ENCODE results near the gene ZFR. TPM values are rescaled to one million over a fixed set of nuclear protein-coding genes. Genes with fewer than 3 reads are reported as not detected.

ZFR gene
- total RNA-seq, 2 experiments from 2014 or later = 58.8 to 61.0 TPM

GRCh38 chr5:32352685-32353084 is 91.9 kb downstream of the ZFR start:
- Mint-ChIP-seq H3K4me1 (ENCODE audit: low read depth) (no peaks in the 10 kb centered on the region), H3K9me3 (no peaks in the 10 kb centered on the region), H3K27me3 (no peaks in the 10 kb centered on the region), H3K4me3 (no peak overlapping the region), H3K36me3 (ENCODE audit: low read depth) (peaks cover 40% of the 10 kb centered on the region), H3K27ac (no peak overlapping the region)
- no peaks in the 10 kb centered on the region for H3K27me3 ChIP-seq (ENCODE audit: control insufficient read depth in 1 of 2, insufficient read depth in 2 of 2, low read length in 2 of 2)
- no peaks in the 10 kb centered on the region for H3K4me1 ChIP-seq (ENCODE audit: insufficient read depth, low read length)
- intact Hi-C loops (cut with DNase I, micrococcal nuclease) = no loop called here
- H3K36me3 ChIP-seq (ENCODE audit: insufficient read depth, low read length) = peaks cover 20% of the 10 kb centered on the region
- POLR2A ChIA-PET = interaction anchor here (0.8 kb wide), 1 partner anchor 37 kb away, joined by 3 read pairs; no protein-coding TSS in a partner anchor
- no peak overlapping the region for H3K4me3 ChIP-seq (ENCODE audit: low read length)
- DNase-seq = no peak
- no peak for ATAC-seq (ENCODE audit: poor library complexity)
- no peak overlapping the region for H3K27ac ChIP-seq (ENCODE audit: low read depth in 1 of 2, low read length in 2 of 2)
- TF ChIP-seq, protein P1, sequence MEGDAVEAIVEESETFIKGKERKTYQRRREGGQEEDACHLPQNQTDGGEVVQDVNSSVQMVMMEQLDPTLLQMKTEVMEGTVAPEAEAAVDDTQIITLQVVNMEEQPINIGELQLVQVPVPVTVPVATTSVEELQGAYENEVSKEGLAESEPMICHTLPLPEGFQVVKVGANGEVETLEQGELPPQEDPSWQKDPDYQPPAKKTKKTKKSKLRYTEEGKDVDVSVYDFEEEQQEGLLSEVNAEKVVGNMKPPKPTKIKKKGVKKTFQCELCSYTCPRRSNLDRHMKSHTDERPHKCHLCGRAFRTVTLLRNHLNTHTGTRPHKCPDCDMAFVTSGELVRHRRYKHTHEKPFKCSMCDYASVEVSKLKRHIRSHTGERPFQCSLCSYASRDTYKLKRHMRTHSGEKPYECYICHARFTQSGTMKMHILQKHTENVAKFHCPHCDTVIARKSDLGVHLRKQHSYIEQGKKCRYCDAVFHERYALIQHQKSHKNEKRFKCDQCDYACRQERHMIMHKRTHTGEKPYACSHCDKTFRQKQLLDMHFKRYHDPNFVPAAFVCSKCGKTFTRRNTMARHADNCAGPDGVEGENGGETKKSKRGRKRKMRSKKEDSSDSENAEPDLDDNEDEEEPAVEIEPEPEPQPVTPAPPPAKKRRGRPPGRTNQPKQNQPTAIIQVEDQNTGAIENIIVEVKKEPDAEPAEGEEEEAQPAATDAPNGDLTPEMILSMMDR (IDR thresholded peaks at IDR 0.05) = no peak
- CTCF ChIA-PET = no interaction called here
- no peaks in the 10 kb centered on the region for H3K9me3 ChIP-seq (ENCODE audit: control insufficient read depth in 1 of 2, insufficient read depth in 1 of 2, low read length in 2 of 2)

GRCh38 chr5:32346869-32347268 is 97.7 kb downstream of the ZFR start:
- ChIA-PET CTCF (no interaction called here), POLR2A (no interaction called here)
- Histone ChIP-seq H3K4me1 (ENCODE audit: insufficient read depth, low read length) (no peaks in the 10 kb centered on the region), H3K27me3 (ENCODE audit: control insufficient read depth in 1 of 2, insufficient read depth in 2 of 2, low read length in 2 of 2) (peaks cover 0 to 4% of the 10 kb centered on the region in 2 experiments), H3K9me3 (ENCODE audit: control insufficient read depth in 1 of 2, insufficient read depth in 1 of 2, low read length in 2 of 2) (peaks cover 0 to 6% of the 10 kb centered on the region in 2 experiments), H3K36me3 (ENCODE audit: insufficient read depth, low read length) (no peaks in the 10 kb centered on the region), H3K4me3 (ENCODE audit: low read length) (no peak overlapping the region), H3K27ac (ENCODE audit: low read depth in 1 of 2, low read length in 2 of 2) (no peak overlapping the region)
- Mint-ChIP-seq H3K36me3 (ENCODE audit: low read depth) (peaks cover 4% of the 10 kb centered on the region), H3K9me3 (peaks cover 2% of the 10 kb centered on the region), H3K27me3 (no peaks in the 10 kb centered on the region), H3K4me1 (ENCODE audit: low read depth) (no peaks in the 10 kb centered on the region), H3K4me3 (no peak overlapping the region), H3K27ac (no peak overlapping the region)
- DNase-seq (no peak), ATAC-seq (ENCODE audit: poor library complexity) (no peak)
- intact Hi-C loops (cut with DNase I, micrococcal nuclease) = no loop called here
- TF ChIP-seq, protein P1 (IDR thresholded peaks at IDR 0.05) = no peak

GRCh38 chr5:32343058-32343672 is 101.4 kb downstream of the ZFR start:
- H3K9me3 ChIP-seq (ENCODE audit: control insufficient read depth in 1 of 2, insufficient read depth in 1 of 2, low read length in 2 of 2) = peaks cover 23 to 27% of the 10 kb centered on the region in 2 experiments
- intact Hi-C loops (cut with DNase I, micrococcal nuclease) = no loop called here
- H3K27ac ChIP-seq (ENCODE audit: low read depth in 1 of 2, low read length in 2 of 2) = no peak overlapping the region
- H3K27ac Mint-ChIP-seq = no peak overlapping the region
- peaks cover 5% of the 10 kb centered on the region for H3K9me3 Mint-ChIP-seq
- H3K4me1 ChIP-seq (ENCODE audit: insufficient read depth, low read length) = no peaks in the 10 kb centered on the region
- POLR2A ChIA-PET = no interaction called here
- H3K27me3 ChIP-seq (ENCODE audit: control insufficient read depth in 1 of 2, insufficient read depth in 2 of 2, low read length in 2 of 2) = peaks cover 0 to 4% of the 10 kb centered on the region in 2 experiments
- no peak for DNase-seq
- CTCF ChIA-PET = no interaction called here
- TF ChIP-seq, protein P1 (IDR thresholded peaks at IDR 0.05) = no peak
- no peaks in the 10 kb centered on the region for H3K27me3 Mint-ChIP-seq
- ATAC-seq (ENCODE audit: poor library complexity) = no peak
- no peaks in the 10 kb centered on the region for H3K4me1 Mint-ChIP-seq (ENCODE audit: low read depth)
- no peak overlapping the region for H3K4me3 ChIP-seq (ENCODE audit: low read length)
- peaks cover 5% of the 10 kb centered on the region for H3K36me3 Mint-ChIP-seq (ENCODE audit: low read depth)
- H3K4me3 Mint-ChIP-seq = no peak overlapping the region
- H3K36me3 ChIP-seq (ENCODE audit: insufficient read depth, low read length) = no peaks in the 10 kb centered on the region

Data from CD4-positive, alpha-beta T cell (primary cell).